Measurements from ENCODE around the gene SPX.

The SPX gene

GRCh38 chr12:21521541-21521940 lies 4.6 kb upstream of the SPX start:
- H3K27ac Mint-ChIP-seq: no peak overlapping the region
- no peak for ATAC-seq
- H3K27me3 Mint-ChIP-seq: no peaks in the 10 kb centered on the region
- H3K9me3 Mint-ChIP-seq: peaks cover 10% of the 10 kb centered on the region
- no peaks in the 10 kb centered on the region for H3K4me1 Mint-ChIP-seq
- peaks cover 16% of the 10 kb centered on the region for H3K36me3 Mint-ChIP-seq
- no peak overlapping the region for H3K4me3 Mint-ChIP-seq

- Mint-ChIP-seq H3K36me3 (peaks cover 12% of the 10 kb centered on the region), H3K4me1 (peaks cover 6% of the 10 kb centered on the region), H3K4me3 (no peak overlapping the region), H3K27ac (no peak overlapping the region), H3K27me3 (no peaks in the 10 kb centered on the region), H3K9me3 (peaks cover 10% of the 10 kb centered on the region)
- ATAC-seq: no peak
Observed at GRCh38 chr12:21523148-21523547, 2.9 kb upstream of the SPX start.

GRCh38 chr12:21526721-21527345 lies 737 bp downstream of the SPX start:
- Mint-ChIP-seq H3K4me3 (peak overlapping the region; percentile 85), H3K36me3 (no peaks in the 10 kb centered on the region), H3K4me1 (peaks cover 6% of the 10 kb centered on the region), H3K27ac (peak overlapping the region; percentile 52), H3K27me3 (no peaks in the 10 kb centered on the region), H3K9me3 (peaks cover 10% of the 10 kb centered on the region)
- no peak for ATAC-seq

GRCh38 chr12:21527451-21528180 lies 1.5 kb downstream of the SPX start:
- Mint-ChIP-seq H3K36me3 (no peaks in the 10 kb centered on the region), H3K4me1 (peaks cover 6% of the 10 kb centered on the region), H3K4me3 (peak overlapping the region; percentile 85), H3K27ac (peak overlapping the region; percentile 52), H3K27me3 (no peaks in the 10 kb centered on the region), H3K9me3 (peaks cover 10% of the 10 kb centered on the region)
- peak; percentile 97 for ATAC-seq

- H3K27ac Mint-ChIP-seq: no peak overlapping the region
- H3K4me1 Mint-ChIP-seq: peaks cover 6% of the 10 kb centered on the region
- peaks cover 9% of the 10 kb centered on the region for H3K27me3 Mint-ChIP-seq
- no peak for ATAC-seq
- no peak overlapping the region for H3K4me3 Mint-ChIP-seq
- H3K36me3 Mint-ChIP-seq: no peaks in the 10 kb centered on the region
- H3K9me3 Mint-ChIP-seq: peaks cover 10% of the 10 kb centered on the region
Observed at GRCh38 chr12:21528953-21529352, 2.9 kb downstream of the SPX start.

- Mint-ChIP-seq H3K4me1 (peaks cover 6% of the 10 kb centered on the region), H3K27me3 (peaks cover 14% of the 10 kb centered on the region), H3K9me3 (peaks cover 7% of the 10 kb centered on the region), H3K4me3 (no peak overlapping the region), H3K27ac (no peak overlapping the region), H3K36me3 (no peaks in the 10 kb centered on the region)
- ATAC-seq: no peak
Observed at GRCh38 chr12:21529456-21529855, 3.4 kb downstream of the SPX start.

GRCh38 chr12:21538061-21538653 lies 12.1 kb downstream of the SPX start:
- Mint-ChIP-seq H3K4me1 (no peaks in the 10 kb centered on the region), H3K4me3 (no peak overlapping the region), H3K27ac (no peak overlapping the region), H3K27me3 (peaks cover 24% of the 10 kb centered on the region), H3K36me3 (no peaks in the 10 kb centered on the region), H3K9me3 (no peaks in the 10 kb centered on the region)
- ATAC-seq: no peak

GRCh38 chr12:21539797-21540196 lies 13.7 kb downstream of the SPX start:
- Mint-ChIP-seq H3K9me3 (no peaks in the 10 kb centered on the region), H3K27me3 (peaks cover 22% of the 10 kb centered on the region), H3K4me1 (no peaks in the 10 kb centered on the region), H3K27ac (no peak overlapping the region), H3K4me3 (no peak overlapping the region), H3K36me3 (no peaks in the 10 kb centered on the region)
- no peak for ATAC-seq

GRCh38 chr12:21541773-21542172 lies 15.7 kb downstream of the SPX start:
- Mint-ChIP-seq H3K4me3 (no peak overlapping the region), H3K9me3 (no peaks in the 10 kb centered on the region), H3K4me1 (no peaks in the 10 kb centered on the region), H3K36me3 (no peaks in the 10 kb centered on the region), H3K27me3 (peaks cover 21% of the 10 kb centered on the region), H3K27ac (no peak overlapping the region)
- no peak for ATAC-seq

- Mint-ChIP-seq H3K4me3 (no peak overlapping the region), H3K9me3 (no peaks in the 10 kb centered on the region), H3K4me1 (no peaks in the 10 kb centered on the region), H3K27me3 (peaks cover 21% of the 10 kb centered on the region), H3K27ac (no peak overlapping the region), H3K36me3 (no peaks in the 10 kb centered on the region)
- ATAC-seq: no peak
Observed at GRCh38 chr12:21542403-21542802, 16.3 kb downstream of the SPX start.

- H3K4me1 Mint-ChIP-seq: no peaks in the 10 kb centered on the region
Observed at GRCh38 chr12:21543151-21543550, 17.1 kb downstream of the SPX start.

GRCh38 chr12:21545557-21545956 lies 19.5 kb downstream of the SPX start:
- Mint-ChIP-seq H3K9me3 (no peaks in the 10 kb centered on the region), H3K4me3 (no peak overlapping the region), H3K27me3 (peaks cover 21% of the 10 kb centered on the region), H3K27ac (no peak overlapping the region), H3K4me1 (no peaks in the 10 kb centered on the region), H3K36me3 (no peaks in the 10 kb centered on the region)
- no peak for ATAC-seq

More at GRCh38 chr12:21543151-21543550, 17.1 kb downstream of the SPX start:
- H3K27ac Mint-ChIP-seq: no peak overlapping the region
- peaks cover 21% of the 10 kb centered on the region for H3K27me3 Mint-ChIP-seq
- no peak overlapping the region for H3K4me3 Mint-ChIP-seq
- no peaks in the 10 kb centered on the region for H3K36me3 Mint-ChIP-seq
- no peaks in the 10 kb centered on the region for H3K9me3 Mint-ChIP-seq
- no peak for ATAC-seq

- ATAC-seq: no peak
- H3K27me3 Mint-ChIP-seq: peaks cover 21% of the 10 kb centered on the region
- H3K4me1 Mint-ChIP-seq: no peaks in the 10 kb centered on the region
- no peaks in the 10 kb centered on the region for H3K9me3 Mint-ChIP-seq
- no peak overlapping the region for H3K4me3 Mint-ChIP-seq
- H3K27ac Mint-ChIP-seq: no peak overlapping the region
- no peaks in the 10 kb centered on the region for H3K36me3 Mint-ChIP-seq
Observed at GRCh38 chr12:21546716-21547115, 20.6 kb downstream of the SPX start.

- no peak overlapping the region for H3K4me3 Mint-ChIP-seq
- no peaks in the 10 kb centered on the region for H3K9me3 Mint-ChIP-seq
- H3K36me3 Mint-ChIP-seq: no peaks in the 10 kb centered on the region
- no peak for ATAC-seq
- no peak overlapping the region for H3K27ac Mint-ChIP-seq
- peaks cover 21% of the 10 kb centered on the region for H3K27me3 Mint-ChIP-seq
- H3K4me1 Mint-ChIP-seq: no peaks in the 10 kb centered on the region
Observed at GRCh38 chr12:21547437-21547836, 21.3 kb downstream of the SPX start.

GRCh38 chr12:21551841-21552465 lies 25.9 kb downstream of the SPX start:
- H3K9me3 Mint-ChIP-seq: peaks cover 6% of the 10 kb centered on the region
- no peaks in the 10 kb centered on the region for H3K36me3 Mint-ChIP-seq
- H3K4me3 Mint-ChIP-seq: no peak overlapping the region
- H3K27ac Mint-ChIP-seq: no peak overlapping the region
- H3K4me1 Mint-ChIP-seq: peaks cover 4% of the 10 kb centered on the region
- H3K27me3 Mint-ChIP-seq: no peaks in the 10 kb centered on the region
- ATAC-seq: no peak

Measured in stimulated activated memory B cell treated with anti-CD40 and anti-IgM and Interleukin-4, amounts not matched to agents 10 μg/mL and 1 μg/mL and 100 μg/mL, for 72 hours (primary cell).